Epithelial cell of proximal tubule (primary cell): ENCODE measurements around the gene EPB41L3. TPM values are rescaled to one million over a fixed set of nuclear protein-coding genes. Genes with fewer than 3 reads are reported as not detected.
"Not testable (repeated sequence)": the region's sequence is repeated elsewhere in the genome, so short reads cannot be mapped to it uniquely, and the experiment has no call there.

Experiments
- DNase-seq: peaks from one replicate; pipeline ENCODE4 v3.0.0-alpha.2; 2011; ENCODE audit warnings: low read depth
- H3K4me3 ChIP-seq: 2 replicates; pipeline ENCODE4 v1.5.1; 2011; ENCODE audit warnings: low read depth, mild to moderate bottlenecking, low read length
- total RNA-seq: library from RNA; depleted of rRNA; stranded (reverse); fragments of >200 nt; gene quantifications from 2 replicates; pipeline ENCODE4 v1.2.3, GENCODE V29; 2015
- TF ChIP-seq, protein P1 (sequence below): conservative IDR thresholded peaks from 2 replicates; pipeline ENCODE4 v1.5.1; 2012; ENCODE audit warnings: low read depth, mild to moderate bottlenecking, low read length

EPB41L3 gene
- total RNA-seq, 1 donor from 2014 or later: 79.6 TPM

DNA sequence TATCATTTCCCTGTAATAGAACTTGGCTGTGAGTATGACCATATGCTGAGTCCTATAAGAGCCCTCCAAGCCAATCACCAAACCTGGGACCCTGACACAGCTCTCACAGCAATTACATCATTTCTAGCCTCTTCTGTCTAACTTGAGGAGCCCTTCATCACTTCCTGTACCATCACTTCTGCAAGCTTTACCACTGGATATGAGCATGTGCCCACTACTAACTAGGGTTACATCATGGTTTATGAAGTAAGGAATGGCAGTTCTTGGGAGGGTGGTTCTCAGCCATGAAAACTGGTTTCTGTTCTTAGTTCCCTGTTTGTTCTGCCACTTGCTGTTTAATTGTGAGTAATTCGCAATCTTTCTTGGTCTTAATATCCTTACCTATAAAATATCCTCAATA, 31.0 kb upstream of the EPB41L3 start:
- TF ChIP-seq, protein P1, sequence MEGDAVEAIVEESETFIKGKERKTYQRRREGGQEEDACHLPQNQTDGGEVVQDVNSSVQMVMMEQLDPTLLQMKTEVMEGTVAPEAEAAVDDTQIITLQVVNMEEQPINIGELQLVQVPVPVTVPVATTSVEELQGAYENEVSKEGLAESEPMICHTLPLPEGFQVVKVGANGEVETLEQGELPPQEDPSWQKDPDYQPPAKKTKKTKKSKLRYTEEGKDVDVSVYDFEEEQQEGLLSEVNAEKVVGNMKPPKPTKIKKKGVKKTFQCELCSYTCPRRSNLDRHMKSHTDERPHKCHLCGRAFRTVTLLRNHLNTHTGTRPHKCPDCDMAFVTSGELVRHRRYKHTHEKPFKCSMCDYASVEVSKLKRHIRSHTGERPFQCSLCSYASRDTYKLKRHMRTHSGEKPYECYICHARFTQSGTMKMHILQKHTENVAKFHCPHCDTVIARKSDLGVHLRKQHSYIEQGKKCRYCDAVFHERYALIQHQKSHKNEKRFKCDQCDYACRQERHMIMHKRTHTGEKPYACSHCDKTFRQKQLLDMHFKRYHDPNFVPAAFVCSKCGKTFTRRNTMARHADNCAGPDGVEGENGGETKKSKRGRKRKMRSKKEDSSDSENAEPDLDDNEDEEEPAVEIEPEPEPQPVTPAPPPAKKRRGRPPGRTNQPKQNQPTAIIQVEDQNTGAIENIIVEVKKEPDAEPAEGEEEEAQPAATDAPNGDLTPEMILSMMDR: no peak
- no peak for DNase-seq

DNA sequence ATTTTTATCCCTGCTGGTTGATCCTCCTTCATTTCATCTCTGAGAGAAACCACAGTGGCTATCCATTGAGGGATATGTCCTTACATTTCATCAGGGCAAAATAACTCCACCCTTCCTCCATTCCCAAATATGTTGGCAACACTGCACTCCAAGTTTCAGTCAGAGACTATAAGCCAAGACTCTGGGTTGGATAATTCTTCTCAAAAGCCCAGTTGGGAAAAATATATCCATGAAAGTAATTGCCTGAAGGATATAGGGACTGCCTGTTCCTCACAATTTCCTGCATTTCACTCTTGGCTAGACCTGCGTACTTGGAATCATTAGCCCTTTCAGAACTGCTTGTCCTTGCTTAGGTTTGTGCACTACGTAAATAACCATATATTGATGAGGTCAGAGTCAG, 27.9 kb upstream of the EPB41L3 start:
- TF ChIP-seq, protein P1: no peak
- no peak overlapping the region for H3K4me3 ChIP-seq
- no peak for DNase-seq

More for the DNA sequence above, 31.0 kb upstream of the EPB41L3 start:
- H3K4me3 ChIP-seq: no peak overlapping the region

DNA sequence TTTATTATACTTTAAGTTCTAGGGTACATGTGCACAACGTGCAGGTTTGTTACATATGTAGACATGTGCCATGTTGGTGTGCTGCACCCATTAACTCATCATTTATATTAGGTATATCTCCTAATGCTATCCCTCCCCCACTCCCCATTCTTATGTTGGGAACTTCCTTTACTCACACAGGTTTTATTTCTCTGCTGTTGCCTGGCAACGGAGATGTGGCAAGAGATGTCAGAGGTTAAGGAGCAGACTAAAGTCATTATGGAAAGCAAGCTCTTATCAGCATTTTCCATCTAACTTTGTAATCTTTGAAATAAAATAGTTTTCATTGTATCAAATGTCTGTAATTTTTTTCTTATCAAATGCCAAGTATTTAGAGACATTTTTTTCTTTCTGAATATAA, 26.8 kb upstream of the EPB41L3 start:
- not testable (repeated sequence) for H3K4me3 ChIP-seq
- DNase-seq: peak; percentile 52

DNA sequence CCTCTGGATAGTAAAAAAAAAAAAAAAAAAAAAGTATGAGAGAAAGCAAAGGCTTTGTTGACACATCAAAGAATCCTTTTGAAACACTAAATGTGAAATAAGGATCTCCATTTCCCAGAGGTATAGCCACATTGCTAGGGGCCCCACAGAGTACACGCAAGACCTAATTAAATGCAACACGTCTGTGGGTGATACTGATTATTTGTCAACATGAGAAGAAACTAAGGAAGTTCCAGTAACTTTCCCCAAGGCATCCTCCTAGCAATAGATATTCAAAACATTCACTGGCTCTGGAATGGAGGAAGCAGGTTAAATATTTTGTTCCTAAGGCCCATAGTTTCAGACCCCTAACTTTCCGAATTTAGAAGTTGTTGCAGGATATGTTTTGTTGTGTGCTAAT, 24.6 kb upstream of the EPB41L3 start:
- H3K4me3 ChIP-seq: no peak overlapping the region
- TF ChIP-seq, protein P1: no peak
- no peak for DNase-seq

DNA sequence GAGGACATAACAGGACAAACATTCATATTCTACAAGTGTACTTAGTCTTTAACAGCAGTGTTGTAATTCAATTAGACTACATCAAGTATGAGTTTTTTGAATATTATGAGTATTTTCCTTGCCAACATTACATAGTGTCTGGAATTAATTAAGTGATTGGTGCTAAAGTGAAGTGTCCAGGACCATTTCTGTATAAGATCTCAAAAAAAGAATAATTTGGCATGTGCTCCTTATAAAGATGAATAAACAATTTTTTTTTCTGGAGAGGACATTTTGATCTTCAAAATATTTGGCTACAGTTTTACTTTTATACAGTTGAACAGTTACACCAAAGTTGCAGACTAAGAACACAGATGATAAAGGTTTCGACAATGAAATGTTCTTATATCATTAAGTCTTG, 15.1 kb upstream of the EPB41L3 start:
- TF ChIP-seq, protein P1: no peak
- no peak overlapping the region for H3K4me3 ChIP-seq
- DNase-seq: no peak

DNA sequence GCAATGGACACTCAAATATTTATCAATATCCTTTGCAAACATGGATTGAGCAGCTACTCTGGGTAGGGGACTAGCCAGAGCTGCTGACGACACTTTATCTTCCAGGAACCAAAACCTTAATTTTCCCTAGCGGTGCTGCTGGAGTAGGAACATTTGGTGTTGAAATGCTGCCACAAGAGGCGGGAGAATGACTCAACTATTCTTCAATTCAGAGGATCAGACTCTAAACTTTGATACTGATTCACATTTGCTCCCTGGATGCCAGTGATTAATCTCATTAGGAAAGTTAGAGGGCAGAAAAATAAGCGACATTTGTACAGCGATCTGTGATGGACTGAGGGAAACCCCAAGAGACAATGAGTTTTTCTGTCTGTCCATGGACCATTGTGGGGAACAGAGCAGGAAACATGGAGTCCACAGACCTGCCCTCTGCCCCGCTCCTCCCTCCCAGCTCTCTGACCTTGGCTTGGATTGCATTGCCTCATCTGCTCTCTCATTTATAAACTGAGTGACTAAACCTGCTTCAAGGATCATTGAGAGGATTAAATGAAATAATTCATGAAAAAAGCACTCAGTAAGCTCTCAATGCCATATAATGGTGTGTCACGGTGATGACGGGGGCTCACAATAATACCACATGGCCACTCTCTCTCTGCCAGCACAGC, 12.6 kb upstream of the EPB41L3 start:
- peak; percentile 26 for DNase-seq
- H3K4me3 ChIP-seq: no peak overlapping the region
- TF ChIP-seq, protein P1: peak; percentile 6

DNA sequence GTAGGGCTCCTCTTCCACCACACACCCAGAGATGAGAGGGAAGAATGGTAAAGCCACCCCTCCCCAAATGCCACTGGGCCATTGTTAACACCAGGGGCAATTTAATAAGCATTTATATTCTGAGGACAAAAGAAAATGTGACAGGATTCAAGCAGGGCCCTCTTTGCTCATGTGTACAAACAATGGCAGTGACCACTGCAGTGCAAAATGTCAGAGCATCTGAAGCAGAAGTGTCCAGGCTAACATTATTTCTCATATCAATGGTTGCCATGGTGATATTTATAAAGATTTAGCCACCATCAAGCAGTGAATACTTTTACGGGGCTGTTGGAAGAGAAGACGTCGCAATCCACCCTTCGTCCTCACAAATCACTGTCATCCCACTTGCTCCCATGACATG, 10.8 kb upstream of the EPB41L3 start:
- TF ChIP-seq, protein P1: no peak
- DNase-seq: no peak
- H3K4me3 ChIP-seq: no peak overlapping the region

DNA sequence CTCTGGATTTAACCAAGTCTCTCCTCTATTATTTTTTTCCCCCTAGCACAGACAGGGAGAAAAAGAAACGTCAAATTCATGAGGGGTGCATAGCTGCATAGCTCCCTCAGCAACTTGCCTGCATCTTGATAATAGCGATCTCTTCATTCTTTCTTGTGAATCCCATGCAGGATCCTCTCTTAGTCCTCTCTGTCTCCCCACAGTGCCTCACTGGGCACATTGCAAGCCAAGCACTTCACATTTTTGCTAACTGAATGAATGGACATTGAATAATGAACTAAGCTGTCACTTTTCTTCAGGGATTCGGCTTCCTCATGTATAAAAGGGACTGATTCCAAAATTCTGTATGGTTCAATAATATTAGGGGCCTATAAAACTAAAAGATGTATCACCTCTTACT, 2.9 kb upstream of the EPB41L3 start:
- H3K4me3 ChIP-seq: no peak overlapping the region
- TF ChIP-seq, protein P1: peak; percentile 89
- peak; percentile 23 for DNase-seq
